Activated CD8-positive, alpha-beta memory T cell treated with anti-CD3 and anti-CD28 coated beads for 1 hour (primary cell): ENCODE results near the gene NLRC5.
A peak's percentile ranks its signal among the peaks of the same experiment; 100 is the strongest.
"Not testable (repeated sequence)": the region's sequence is repeated elsewhere in the genome, so short reads cannot be mapped to it uniquely, and the experiment has no call there.

ENCODE experiments used
- DNase-seq, 2 donors: peaks; one replicate each; pipeline ENCODE4 v3.0.0-alpha.2; 2020; ENCODE audit warnings: low read depth in 1 of 2; ENCODE audit errors: extremely low read depth in 1 of 2

NLRC5 gene

DNA sequence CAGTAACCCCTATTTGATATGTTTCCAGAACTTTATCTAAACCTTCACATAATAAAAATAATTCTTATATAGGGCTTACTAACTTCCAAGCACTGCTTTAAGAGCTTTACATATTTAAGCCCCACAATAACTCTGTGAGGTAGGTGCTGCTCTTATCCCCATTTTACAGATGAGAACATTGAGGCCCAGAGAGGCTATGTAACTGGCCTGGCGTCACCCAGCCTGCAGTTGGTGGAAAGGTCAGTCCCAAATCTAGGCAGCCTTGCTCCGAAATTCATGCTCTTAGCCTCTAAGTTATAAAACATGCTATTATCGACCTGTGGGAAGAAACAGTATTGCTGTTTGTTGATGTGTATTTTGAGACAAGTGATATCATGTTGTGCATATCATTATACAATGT lies 9.0 kb downstream of the NLRC5 start:
- no peak for DNase-seq

DNA sequence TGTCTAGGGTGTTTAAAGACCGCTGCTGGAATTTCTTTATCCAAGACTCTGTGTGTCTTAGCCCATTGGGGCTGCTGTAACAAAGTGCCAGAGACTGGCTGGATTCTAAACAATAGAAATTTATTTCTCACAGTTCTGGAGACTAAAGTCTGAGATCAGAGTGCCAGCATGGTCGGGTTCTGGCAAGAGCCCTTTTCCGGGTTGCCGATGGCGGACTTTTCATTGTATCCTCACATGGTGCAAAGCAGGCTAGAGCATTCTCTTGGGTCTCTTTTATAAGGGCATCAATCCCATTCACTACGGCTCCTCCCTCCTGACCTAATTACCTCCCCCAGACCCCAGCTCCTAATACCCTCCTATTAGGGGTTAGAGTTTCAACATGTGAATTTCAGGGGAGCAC lies 9.5 kb downstream of the NLRC5 start:
- DNase-seq, result no peak

DNA sequence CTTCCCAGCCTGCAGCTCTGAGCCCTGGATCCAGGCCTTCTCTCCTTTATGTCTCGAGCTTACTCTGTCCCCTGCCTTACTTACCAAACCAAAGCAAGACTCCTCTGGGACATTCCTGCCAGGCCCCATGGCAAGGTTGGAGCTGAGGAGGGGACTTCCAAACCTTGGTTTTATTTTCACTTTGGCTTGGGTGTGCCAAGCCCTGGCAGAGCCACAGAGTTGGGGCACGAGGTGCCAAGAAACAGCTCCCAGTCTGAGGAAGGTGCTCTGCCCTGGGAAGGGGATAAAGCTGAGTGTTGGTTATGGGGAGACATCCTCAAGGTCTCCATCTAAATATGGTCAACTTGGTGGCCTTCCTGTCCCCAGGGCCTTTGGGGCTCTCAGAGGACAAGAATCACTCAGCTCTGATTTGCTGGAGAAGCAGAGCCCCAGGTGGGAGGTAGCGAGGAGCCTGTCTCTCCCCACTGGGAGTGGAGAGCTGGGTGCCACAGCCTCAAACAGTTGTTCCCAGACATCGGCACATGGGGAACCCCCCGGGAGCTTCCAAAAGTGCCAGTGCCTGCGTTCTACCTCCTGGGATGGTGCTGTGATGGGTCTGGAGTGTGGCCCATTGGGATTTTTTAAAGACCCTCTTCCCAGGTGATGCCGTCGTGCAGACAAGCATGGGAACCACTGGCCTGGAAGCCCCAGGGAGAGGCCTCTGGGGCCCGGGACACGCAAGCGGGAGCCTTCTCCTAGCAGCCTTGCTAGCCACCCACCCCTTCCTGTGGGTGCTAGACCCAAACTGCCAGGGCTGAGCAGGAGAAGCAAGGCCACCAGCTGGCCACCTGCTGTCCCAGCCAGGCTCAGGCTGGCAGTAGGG lies 10.3 kb downstream of the NLRC5 start:
- DNase-seq, result no peak

DNA sequence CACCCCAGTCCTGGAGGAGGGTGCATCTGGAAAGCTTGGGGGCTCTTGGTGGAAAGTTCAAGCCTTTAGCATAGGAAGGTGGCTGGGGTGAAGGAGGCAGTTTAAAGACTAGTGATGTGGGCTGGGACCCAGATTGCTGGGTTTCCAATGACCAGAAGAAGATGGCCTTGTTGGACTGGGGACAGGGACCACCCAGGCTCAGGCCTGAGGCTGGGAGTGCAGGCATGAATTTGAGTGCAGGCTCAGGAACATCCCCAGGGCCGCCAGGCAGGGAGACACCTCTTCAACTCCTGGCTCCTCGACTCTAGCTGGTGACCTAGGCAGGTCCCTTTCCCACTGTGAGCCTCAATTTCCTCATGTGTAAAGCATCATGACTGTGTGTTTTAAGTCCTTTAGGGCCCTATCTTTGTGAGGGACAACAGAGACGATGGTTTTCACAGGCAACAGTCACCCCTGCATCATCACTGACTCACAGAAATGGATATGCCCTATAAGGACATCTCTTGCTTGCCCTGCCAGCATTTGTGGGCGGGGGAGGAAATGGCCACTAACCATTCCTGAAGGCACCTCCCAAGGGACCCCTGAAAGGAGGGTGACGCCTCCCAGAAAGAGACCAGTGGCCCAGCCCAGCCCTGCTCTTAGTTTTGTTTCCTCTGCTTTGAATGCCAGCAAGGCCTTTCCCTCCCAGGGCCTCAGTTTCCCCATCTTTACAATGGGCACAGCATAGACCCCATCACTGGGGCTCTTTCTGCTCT lies 11.1 kb downstream of the NLRC5 start:
- DNase-seq, result peak in 1 of 2 donors; percentile 25

DNA sequence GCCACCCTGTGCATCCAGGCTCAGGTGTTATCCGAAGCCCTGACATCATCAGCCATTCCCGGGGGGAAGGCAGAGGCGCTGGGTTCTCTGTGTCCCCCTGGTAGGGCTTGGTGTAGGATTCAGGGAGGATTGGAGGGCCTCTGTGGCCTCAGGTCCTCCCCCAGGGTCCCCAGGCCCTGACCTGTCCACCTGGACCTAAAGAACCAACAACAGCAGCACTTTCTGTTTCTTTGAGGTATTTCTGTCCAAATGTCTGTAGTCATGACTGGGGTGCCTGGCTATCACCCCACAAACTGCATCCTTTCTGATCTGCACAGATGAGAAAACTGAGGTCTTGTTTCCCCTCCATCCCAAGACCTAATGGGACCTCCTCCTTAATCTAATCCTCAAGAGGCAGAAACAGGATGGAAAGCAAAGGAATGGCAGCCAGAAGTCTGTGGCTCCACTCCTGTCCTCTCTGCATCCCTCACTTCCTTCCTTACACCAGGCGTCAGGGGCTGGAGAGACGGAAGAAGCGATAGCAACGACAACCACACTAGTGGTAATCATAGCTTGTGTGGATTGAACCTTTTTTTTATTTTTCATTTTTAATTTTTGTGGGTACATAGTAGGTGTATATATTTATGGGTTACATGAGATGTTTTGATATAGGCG lies 11.8 kb downstream of the NLRC5 start:
- DNase-seq, result no peak

DNA sequence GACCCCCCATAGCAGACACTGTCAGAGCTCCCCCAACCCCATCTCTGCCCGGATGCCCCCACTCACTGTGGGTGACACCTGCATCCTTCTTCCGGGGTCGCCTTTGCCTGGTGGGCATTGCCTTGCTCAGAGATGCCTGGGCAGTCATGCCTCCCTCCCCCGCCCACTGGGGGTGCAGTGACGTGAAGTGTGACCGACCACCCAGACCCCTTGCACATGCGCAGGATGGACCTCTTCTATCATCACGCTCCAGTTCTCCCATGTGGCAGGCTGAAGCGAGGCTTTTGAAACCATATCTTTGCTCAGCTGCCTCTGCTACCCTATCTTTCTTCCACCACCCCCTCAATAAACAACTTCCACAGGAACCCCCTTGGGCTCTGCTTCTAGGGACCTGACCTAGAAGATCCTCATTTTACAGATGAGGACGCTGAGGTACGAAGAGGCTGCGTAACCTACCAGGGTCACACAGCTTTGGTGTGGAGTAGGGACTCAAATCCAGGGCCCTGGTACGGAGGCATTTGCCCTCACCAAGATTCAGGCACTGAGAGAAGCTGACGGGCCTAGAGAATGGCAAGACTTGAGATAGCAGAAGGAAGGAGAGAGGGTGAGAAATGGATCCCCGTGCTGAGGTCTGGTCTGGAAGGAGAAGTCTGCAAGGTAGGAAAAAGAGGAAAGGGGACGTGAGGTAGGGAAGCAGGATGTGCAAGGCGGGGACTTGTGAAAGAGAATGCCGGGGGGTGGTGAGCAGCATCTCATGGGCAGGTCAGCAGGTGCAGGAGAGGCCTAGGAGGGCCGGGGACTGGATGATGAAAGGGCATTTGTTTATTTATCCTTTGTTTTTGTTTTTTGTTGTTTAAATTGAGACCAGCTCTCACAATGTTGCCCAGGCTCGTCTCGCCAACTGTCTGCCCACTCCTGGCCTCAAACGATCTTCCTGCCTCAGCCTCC lies 14.4 kb downstream of the NLRC5 start:
- no peak for DNase-seq

DNA sequence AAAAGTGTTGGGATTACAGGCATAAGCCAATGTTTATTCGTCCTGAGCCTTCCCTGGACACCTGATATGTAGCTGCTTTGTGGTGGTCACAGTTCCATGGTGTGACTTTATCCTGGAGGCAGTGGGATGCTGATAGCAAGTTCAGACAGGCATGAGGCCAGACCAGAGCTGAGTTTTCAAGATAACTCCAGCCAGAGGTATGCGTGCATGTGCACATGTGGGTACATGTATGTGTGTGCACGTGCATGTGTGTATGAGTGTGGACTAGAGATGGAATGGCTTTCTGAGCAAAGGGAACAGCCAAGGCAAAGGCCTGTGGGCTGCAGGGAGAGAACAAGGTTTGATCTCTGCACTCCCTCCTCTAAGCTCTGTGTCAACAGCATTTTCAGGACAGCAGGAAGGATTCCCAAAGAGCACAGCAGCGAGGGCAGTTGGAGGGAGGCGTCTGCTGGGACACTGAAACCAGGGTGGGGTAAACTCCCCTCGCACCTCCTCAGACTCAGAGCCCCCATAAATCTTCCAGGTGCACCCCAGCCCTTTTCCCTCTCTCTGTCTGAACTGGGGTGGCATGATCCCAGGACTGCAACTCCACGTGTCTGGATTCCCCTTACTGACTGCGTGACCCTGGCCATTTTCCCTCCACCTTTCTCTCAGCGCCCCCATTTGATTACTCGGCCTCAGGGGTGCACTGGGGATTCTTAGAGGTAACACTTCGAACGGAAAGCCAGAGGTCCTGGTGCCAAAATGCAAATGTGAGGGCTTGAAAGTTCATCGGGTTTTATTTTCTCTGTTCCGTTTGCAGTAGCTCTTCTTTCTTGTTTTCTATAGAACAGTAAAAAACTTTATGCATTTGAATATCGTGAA lies 15.3 kb downstream of the NLRC5 start:
- DNase-seq, result no peak

DNA sequence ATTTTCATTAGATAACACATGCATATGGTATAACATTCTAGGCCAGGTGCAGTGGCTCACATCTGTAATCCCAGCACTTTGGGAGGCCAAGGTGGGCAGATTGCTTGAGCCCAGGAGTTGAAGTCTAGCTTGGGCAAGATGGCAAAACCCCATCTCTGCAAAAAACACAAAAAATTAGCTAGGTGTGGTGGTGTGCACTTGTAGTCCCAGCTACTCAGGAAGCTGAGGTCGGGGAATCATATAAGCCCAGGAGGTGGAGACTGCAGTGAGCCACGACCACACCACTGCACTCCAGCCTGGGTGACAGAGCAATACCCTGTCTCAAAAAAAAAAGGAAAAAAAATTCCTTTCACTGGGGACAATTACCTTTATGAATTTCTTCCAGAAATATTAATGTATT lies 16.2 kb downstream of the NLRC5 start:
- DNase-seq, result not testable (repeated sequence)

DNA sequence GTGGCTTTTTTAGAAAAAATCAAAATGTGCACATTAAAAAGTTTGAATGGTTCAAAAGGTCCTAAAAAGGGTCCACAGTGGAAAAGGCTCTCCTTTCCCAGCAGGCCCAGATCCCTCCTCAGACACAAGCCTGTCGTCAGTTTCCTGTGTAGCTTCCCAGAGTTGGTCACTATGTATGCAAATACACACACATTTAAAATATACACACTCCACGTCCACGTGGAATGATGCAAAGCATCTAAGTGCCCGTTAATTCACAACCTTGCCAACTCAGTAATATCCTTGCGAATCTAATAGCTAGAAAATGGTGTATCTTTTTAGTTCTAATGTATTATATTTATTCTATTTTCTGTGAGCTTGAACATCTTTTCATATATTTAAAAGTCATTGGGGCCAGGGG lies 17.7 kb downstream of the NLRC5 start:
- DNase-seq, result no peak

DNA sequence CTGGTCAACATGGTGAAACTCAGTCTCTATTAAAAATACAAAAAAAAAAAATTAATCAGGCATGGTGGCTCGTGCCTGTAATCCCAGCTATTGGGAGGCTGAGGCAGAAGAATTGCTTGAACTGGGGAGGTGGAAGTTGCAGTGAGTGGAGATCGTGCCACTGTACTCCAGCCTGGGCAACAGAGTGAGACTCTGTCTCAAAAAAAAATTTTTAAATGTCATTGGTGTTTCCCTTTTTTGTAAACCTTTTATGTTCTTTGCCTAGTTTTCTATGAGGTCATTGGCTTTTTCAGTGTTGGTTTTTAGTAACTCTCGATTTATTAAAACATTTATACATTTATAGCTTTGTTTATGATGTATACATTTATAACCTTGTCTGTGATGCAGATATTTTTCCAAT lies 18.2 kb downstream of the NLRC5 start:
- DNase-seq, result no peak

DNA sequence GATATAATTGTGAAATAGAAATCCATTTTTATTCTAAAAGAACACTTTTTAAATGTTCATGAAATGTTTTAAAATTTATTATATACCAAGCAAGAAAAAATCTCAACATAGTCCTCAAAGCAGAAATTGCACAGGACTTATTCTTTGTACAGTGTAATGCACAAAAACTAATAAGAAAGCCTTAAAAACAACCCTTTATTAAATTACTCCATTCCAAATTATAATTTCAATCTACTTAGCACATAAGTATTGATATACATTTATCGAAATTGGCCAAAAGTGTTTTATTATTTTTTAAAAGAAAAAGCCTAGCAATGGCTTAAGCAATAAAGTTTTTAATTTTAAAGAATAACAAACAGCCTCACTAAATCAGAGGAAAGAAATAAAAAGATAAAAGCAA lies 19.1 kb downstream of the NLRC5 start:
- no peak for DNase-seq

DNA sequence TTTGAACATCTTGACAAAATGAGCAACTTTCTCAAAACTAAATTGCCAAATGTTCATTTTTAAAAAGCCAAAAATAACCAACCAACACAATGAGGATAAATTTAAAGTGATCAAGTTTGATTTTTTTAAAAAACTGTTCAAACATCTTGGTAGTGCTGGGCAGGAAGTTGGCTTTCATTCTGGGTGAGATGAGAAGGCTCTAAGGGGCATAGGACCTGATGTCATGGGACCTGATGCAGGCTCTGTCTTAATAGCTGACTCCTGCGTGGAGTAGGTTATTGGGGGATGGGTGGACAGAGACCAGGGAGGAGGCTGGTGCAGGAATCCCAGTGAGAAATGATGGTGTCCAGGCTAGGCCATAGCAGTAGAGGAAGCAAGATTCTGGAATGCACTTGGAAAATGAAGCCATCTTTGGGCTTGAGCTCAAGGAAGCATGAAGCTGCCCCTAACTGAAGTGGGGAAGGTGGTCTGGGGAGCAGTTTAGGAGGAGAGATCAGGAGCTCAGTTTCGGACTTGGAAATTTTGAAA lies 20.4 kb downstream of the NLRC5 start:
- no peak for DNase-seq

DNA sequence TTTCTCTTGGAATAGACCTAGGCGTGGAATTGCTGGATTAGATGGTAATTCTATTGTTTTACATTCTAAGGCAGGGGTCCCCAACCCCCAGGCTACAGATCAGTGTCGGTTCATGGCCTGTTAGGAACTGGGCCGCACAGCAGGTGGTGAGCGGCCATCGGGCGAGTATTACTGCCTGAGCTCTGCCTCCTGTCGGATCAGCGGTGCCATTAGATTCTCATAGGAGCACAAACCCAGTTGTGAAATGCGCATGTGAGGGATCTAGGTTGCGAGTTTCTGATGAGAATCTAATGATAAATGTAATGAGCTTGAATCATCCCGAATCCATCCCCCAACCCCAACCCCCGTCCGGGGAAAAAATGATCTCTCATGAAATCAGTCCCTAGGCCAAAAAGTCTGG lies 23.0 kb downstream of the NLRC5 start:
- no peak for DNase-seq

DNA sequence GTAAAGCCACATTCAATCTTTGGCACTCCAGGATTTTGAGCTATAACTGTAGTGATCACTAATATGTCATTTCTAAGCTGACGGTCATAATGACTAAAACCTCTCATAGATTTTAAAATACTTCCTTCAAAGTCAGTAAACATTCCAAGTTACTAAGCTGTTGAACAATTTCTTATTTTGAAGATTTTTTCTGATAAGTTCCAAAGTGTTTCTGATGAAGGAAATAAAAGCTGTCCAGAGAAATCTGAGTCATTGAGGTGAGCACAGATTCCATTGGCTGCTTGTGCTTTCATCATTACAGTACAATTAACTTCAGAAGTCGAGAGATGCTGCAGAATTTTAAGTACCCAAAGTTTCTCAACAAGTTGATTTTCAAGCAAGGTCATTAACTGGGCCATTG lies 23.9 kb downstream of the NLRC5 start:
- DNase-seq, result no peak

DNA sequence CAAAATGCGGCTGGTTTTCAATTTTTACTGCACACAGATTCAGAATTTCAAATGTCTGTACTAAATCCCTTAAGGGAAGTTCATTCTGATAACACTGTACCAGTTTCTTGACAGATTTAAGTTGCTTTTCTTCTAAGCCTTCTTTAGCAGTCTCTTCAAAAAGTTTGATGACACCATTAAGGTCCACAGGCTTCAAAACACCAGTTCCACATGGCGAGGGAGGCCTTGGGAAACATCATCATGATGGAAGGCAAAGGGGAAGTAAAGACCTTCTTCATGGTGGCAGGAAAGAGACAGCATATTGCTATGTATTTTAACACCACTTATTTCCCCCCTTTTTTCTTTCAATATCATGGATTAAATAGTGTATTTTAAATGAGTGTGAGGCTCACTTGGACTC lies 24.5 kb downstream of the NLRC5 start:
- no peak for DNase-seq

DNA sequence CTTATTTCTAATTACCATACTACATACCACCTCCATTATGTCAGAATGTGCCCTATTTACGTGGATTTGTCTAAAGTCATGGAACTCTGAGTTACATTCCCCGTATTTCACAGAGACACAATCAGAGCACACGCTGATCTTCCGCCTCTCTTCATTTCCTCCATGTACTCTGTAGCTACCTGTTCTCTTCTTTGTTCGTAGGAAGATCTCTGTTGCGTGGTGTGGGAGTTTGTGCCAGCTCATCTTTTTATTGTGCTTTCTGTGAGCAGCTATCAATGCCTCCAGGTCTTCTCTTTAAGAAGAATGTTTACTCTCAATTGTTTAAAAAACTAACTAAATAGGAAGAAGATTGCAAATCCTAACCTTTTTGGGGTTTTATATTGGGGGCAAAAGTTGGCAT lies 26.9 kb downstream of the NLRC5 start:
- DNase-seq, result no peak

DNA sequence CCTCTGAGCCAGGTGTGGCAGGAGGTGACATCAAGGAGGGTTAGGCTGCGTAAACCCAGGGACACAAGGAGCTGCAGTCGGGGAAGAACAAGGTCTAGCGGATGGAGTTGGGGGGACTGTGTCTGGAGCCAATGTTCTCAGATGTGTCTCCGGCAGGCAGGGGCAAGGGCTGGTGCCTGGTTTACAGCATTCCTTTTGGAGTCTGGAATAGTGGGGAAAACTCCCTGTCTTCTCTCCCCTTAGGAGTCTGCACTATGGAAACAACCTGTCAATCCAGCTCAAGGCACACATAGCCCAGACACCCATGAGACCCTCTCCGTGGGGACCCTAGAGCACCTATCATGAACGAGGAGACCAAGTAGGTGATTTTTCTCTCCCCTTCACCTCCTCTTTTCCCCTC lies 27.5 kb downstream of the NLRC5 start:
- no peak for DNase-seq

DNA sequence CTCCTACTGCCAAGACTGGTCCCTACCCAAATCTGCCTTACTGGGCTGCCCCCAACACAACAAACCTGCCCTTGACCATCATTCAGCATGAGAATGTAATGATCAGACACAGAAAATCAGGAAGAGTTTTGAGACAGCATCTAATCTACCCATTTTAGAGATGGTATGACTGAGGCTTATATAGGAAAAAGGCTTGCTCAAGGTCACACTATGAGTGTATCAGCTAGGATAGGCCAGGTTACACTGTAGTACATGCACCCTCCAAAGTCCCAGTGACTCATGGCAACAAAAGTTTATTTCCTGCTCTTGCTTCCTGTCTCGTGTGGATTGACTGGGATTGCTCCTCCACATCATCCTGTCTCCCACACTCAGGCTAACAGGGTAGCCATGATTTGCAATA lies 27.9 kb downstream of the NLRC5 start:
- DNase-seq, result no peak

DNA sequence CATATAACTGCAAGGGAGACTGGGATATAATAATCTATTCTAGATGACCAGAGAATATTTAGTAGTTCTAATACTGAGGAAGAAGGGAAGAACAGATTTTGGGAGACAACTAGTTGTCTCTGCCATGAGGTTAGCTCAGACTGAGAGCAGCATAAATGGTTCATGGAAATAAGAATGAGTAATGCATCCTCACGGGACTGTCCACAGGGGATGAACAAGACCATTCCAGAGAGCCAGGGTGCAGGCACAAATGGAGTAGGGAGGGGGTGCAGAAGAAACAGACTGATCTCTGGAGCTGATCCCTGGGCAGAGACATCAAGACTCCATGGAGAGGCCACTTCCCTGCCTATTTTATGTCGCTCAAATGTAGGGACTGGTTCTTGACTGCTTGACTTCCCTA lies 30.4 kb downstream of the NLRC5 start:
- no peak for DNase-seq

DNA sequence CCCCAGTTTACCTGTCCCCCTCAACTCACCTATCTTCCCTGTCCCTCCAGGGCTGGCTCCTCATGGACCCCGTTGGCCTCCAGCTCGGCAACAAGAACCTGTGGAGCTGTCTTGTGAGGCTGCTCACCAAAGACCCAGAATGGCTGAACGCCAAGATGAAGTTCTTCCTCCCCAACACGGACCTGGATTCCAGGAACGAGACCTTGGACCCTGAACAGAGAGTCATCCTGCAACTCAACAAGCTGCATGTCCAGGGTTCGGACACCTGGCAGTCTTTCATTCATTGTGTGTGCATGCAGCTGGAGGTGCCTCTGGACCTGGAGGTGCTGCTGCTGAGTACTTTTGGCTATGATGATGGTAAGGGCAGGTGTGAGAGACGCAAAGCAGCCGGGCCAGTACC lies 31.3 kb downstream of the NLRC5 start:
- DNase-seq, result no peak
